ENCODE results near the gene LRRC3C.
A peak's percentile ranks its signal among the peaks of the same experiment; 100 is the strongest.
"Not testable (repeated sequence)": the region's sequence is repeated elsewhere in the genome, so short reads cannot be mapped to it uniquely, and the experiment has no call there.

The LRRC3C gene

GRCh38 chr17:39927101-39927928 lies at the start of gene LRRC3C, which contains the start of gene ORMDL3:
LRRC3C (plus strand) TSS chr17:39927732; CDS start chr17:39941524, 13,792 bp downstream.
ORMDL3 (minus strand) TSS chr17:39927601; CDS start chr17:39924203, 3,398 bp downstream.
- DNase-seq (ENCODE audit: low read depth) = peak; percentile 86

GRCh38 chr17:39886102-39886501 lies 41.4 kb upstream of the LRRC3C start:
- not testable (repeated sequence) for DNase-seq (ENCODE audit: low read depth)

GRCh38 chr17:39887078-39887477 lies 40.5 kb upstream of the LRRC3C start:
- no peak for DNase-seq (ENCODE audit: low read depth)

- DNase-seq (ENCODE audit: low read depth) = no peak
These were observed 38.3 kb upstream of the LRRC3C start for GRCh38 chr17:39889200-39889599.

- no peak for DNase-seq (ENCODE audit: low read depth)
These were observed 32.7 kb upstream of the LRRC3C start for GRCh38 chr17:39894681-39895376.

- no peak for DNase-seq (ENCODE audit: low read depth)
These were observed 29.4 kb upstream of the LRRC3C start for GRCh38 chr17:39898088-39898487.

- DNase-seq (ENCODE audit: low read depth) = no peak
These were observed 28.3 kb upstream of the LRRC3C start for GRCh38 chr17:39899215-39899614.

- DNase-seq (ENCODE audit: low read depth) = not testable (repeated sequence)
These were observed 25.5 kb upstream of the LRRC3C start for GRCh38 chr17:39902027-39902426.

- DNase-seq (ENCODE audit: low read depth) = no peak
These were observed 24.2 kb upstream of the LRRC3C start for GRCh38 chr17:39903158-39903884.

- DNase-seq (ENCODE audit: low read depth) = no peak
These were observed 22.6 kb upstream of the LRRC3C start for GRCh38 chr17:39904990-39905288.

GRCh38 chr17:39908789-39909352 lies 18.7 kb upstream of the LRRC3C start:
- no peak for DNase-seq (ENCODE audit: low read depth)

GRCh38 chr17:39913989-39914388 lies 13.5 kb upstream of the LRRC3C start:
- no peak for DNase-seq (ENCODE audit: low read depth)

- no peak for DNase-seq (ENCODE audit: low read depth)
These were observed 12.0 kb upstream of the LRRC3C start for GRCh38 chr17:39915559-39915958.

GRCh38 chr17:39916918-39917317 lies 10.6 kb upstream of the LRRC3C start:
- DNase-seq (ENCODE audit: low read depth) = no peak

- no peak for DNase-seq (ENCODE audit: low read depth)
These were observed 8.3 kb upstream of the LRRC3C start for GRCh38 chr17:39919087-39919683.

- peak; percentile 60 for DNase-seq (ENCODE audit: low read depth)
These were observed 7.0 kb upstream of the LRRC3C start for GRCh38 chr17:39920218-39921210.

- no peak for DNase-seq (ENCODE audit: low read depth)
These were observed 6.2 kb upstream of the LRRC3C start for GRCh38 chr17:39921323-39921722.

GRCh38 chr17:39922006-39922405 lies 5.5 kb upstream of the LRRC3C start:
- DNase-seq (ENCODE audit: low read depth) = no peak

- DNase-seq (ENCODE audit: low read depth) = no peak
These were observed 4.3 kb upstream of the LRRC3C start for GRCh38 chr17:39923230-39923629.

- no peak for DNase-seq (ENCODE audit: low read depth)
These were observed 3.5 kb upstream of the LRRC3C start for GRCh38 chr17:39923836-39924690.

Data from stimulated activated CD4-positive, alpha-beta T cell treated with anti-CD3 and anti-CD28 coated beads, Interleukin-2, amount 100 ng/mL, for 4 hours (primary cell).